Natural killer cell (primary cell): ENCODE measurements around the gene JARID2. TPM values are rescaled to one million over a fixed set of nuclear protein-coding genes. Genes with fewer than 3 reads are reported as not detected.

ENCODE experiments used
- ATAC-seq, 3 donors: fragments of 150-1000 bp in 2 of 3; fragments of 200-7000 bp in 1 of 3; cut with Tn5 transposase; 1 replicate in 1 of 3; 2 replicates in 2 of 3; pipeline ENCODE4 v1.10.0; 2021; ENCODE audit warnings: mild to moderate bottlenecking in 2 of 3, moderate library complexity in 2 of 3
- DNase-seq, 2 donors: peaks; one replicate each; pipeline versions ENCODE4 v3.0.0 to v3.0.0-alpha.2; 2013 to 2021; ENCODE audit warnings: mixed read lengths in 1 of 2
- H3K27ac ChIP-seq: one replicate; pipeline ENCODE4 v1.5.1; 2013; ENCODE audit warnings: mild to moderate bottlenecking, low read length
- H3K27me3 ChIP-seq: one replicate; pipeline ENCODE4 v1.6.1; 2013; ENCODE audit warnings: low read length; ENCODE audit not compliant: control insufficient read depth, insufficient read depth
- H3K36me3 ChIP-seq: one replicate; pipeline ENCODE4 v1.6.1; 2013; ENCODE audit warnings: low read length; ENCODE audit not compliant: control insufficient read depth, insufficient read depth
- H3K4me1 ChIP-seq: one replicate; pipeline ENCODE4 v1.6.1; 2013; ENCODE audit warnings: low read length; ENCODE audit not compliant: control insufficient read depth, insufficient read depth
- H3K4me3 ChIP-seq: one replicate; pipeline ENCODE4 v1.5.1; 2013; ENCODE audit warnings: low read length
- H3K9me3 ChIP-seq: one replicate; pipeline ENCODE4 v1.6.1; 2013; ENCODE audit warnings: low read length; ENCODE audit not compliant: control insufficient read depth, insufficient read depth
- H3K27ac Mint-ChIP-seq, 2 donors: one replicate each; pipeline ENCODE4 v1.8.0; 2022; ENCODE audit warnings: mild to moderate bottlenecking in 2 of 2, mixed read lengths in 2 of 2, moderate library complexity in 1 of 2
- H3K27me3 Mint-ChIP-seq, 2 donors: one replicate each; pipeline ENCODE4 v1.8.0; 2022; ENCODE audit warnings: low read depth in 2 of 2, mixed read lengths in 2 of 2
- H3K36me3 Mint-ChIP-seq: one replicate; pipeline ENCODE4 v1.8.0; 2022; ENCODE audit warnings: mixed read lengths
- H3K4me1 Mint-ChIP-seq, 2 donors: one replicate each; pipeline ENCODE4 v1.8.0; 2022; ENCODE audit warnings: mixed read lengths in 2 of 2
- H3K4me3 Mint-ChIP-seq: one replicate; pipeline ENCODE4 v1.8.0; 2022; ENCODE audit warnings: mild to moderate bottlenecking, moderate library complexity, mixed read lengths
- H3K9me3 Mint-ChIP-seq, 2 donors: one replicate each; pipeline ENCODE4 v1.8.0; 2022; ENCODE audit warnings: mixed read lengths in 2 of 2
- whole genome bisulfite sequencing: methylation state at CpG from one replicate; pipeline ENCODE4 v1.1.7; 2013; ENCODE audit warnings: missing lambda C conversion rate; ENCODE audit not compliant: insufficient coverage; 5-methylcytosine and 5-hydroxymethylcytosine counted together
- intact Hi-C: fragments of 100-400 bp; cut with micrococcal nuclease; formaldehyde crosslinking; loops from one replicate; pipeline ENCODE4 v1.14.2; 2022
- total RNA-seq, 4 donors: library from RNA; stranded (reverse); fragments of 120-200 nt in 1 of 4; gene quantifications; one replicate each; pipeline versions ENCODE4 v1.2.3 to v1.2.4, GENCODE V29; 2013 to 2022
- TF ChIP-seq, protein P1 (sequence below): fragments of 200-600 bp; IDR thresholded peaks from one replicate; pipeline ENCODE4 v1.8.0; 2022; ENCODE audit warnings: antibody characterized with exemption

The JARID2 gene
- total RNA-seq, 3 donors from 2014 or later (not counting 1 experiment from before 2014, with no cell fraction given), result 49.9 to 60.9 (median 60.5) TPM

DNA sequence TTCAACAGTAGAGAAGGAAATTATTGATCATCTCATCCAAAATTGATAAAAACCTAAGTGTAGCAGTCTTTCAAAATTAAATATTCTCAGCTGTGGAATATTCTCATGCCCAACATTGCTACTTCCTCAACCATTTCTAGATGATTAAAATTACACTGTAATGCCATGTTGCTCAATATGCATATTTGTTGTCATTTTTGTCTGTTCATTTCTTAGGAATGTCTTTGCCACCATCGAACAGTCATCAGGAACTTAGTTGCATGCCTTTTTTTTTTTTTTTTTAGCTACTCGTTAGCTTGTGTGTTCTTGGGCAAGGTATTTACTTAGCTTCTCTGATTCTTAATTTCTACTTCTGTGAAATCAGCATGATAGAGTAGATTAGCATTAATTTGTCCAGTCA, 228.3 kb downstream of the JARID2 start:
- ATAC-seq, result no peak
- H3K9me3 ChIP-seq, result no peaks in the 10 kb centered on the region
- Mint-ChIP-seq H3K4me1 (peaks cover 51 to 53% of the 10 kb centered on the region in 2 donors), H3K27ac (no peak overlapping the region), H3K36me3 (no peaks in the 10 kb centered on the region), H3K27me3 (no peaks in the 10 kb centered on the region), H3K9me3 (no peaks in the 10 kb centered on the region), H3K4me3 (no peak overlapping the region)
- peaks cover 3% of the 10 kb centered on the region for H3K4me1 ChIP-seq
- intact Hi-C loops, result no loop called here
- no peak overlapping the region for H3K4me3 ChIP-seq
- no peak overlapping the region for H3K27ac ChIP-seq
- WGBS, result 100% methylated on average over 1 of the region's 2 CpGs
- H3K27me3 ChIP-seq, result no peaks in the 10 kb centered on the region
- TF ChIP-seq, protein P1, sequence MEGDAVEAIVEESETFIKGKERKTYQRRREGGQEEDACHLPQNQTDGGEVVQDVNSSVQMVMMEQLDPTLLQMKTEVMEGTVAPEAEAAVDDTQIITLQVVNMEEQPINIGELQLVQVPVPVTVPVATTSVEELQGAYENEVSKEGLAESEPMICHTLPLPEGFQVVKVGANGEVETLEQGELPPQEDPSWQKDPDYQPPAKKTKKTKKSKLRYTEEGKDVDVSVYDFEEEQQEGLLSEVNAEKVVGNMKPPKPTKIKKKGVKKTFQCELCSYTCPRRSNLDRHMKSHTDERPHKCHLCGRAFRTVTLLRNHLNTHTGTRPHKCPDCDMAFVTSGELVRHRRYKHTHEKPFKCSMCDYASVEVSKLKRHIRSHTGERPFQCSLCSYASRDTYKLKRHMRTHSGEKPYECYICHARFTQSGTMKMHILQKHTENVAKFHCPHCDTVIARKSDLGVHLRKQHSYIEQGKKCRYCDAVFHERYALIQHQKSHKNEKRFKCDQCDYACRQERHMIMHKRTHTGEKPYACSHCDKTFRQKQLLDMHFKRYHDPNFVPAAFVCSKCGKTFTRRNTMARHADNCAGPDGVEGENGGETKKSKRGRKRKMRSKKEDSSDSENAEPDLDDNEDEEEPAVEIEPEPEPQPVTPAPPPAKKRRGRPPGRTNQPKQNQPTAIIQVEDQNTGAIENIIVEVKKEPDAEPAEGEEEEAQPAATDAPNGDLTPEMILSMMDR, result no peak
- DNase-seq, result no peak
- peaks cover 18% of the 10 kb centered on the region for H3K36me3 ChIP-seq

DNA sequence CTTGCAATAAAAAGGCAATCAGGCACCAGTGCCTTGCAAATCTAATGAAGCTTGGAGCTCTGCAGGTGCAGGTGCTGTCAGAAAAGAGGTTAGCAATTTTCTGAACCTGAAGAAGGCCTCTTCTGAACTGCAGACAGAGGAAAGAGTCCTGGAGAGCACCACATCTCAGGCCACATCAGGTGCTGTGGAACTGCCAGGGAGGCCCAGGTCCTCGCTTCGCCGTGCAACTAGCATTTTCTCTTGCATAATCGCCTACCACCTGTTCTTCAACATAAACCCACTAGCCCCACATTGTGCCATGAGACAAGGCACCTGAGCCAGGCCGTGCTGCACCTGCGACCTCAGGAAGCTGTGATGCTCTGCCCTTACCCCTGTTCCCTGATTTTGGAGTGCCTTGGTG, 229.4 kb downstream of the JARID2 start:
- no peaks in the 10 kb centered on the region for H3K9me3 ChIP-seq
- ATAC-seq, result no peak
- H3K27ac ChIP-seq, result no peak overlapping the region
- H3K9me3 Mint-ChIP-seq, result no peaks in the 10 kb centered on the region
- H3K4me1 Mint-ChIP-seq, result peaks cover 61 to 63% of the 10 kb centered on the region in 2 donors
- H3K36me3 ChIP-seq, result peaks cover 13% of the 10 kb centered on the region
- H3K27me3 ChIP-seq, result no peaks in the 10 kb centered on the region
- no peaks in the 10 kb centered on the region for H3K27me3 Mint-ChIP-seq
- intact Hi-C loops, result no loop called here
- no peaks in the 10 kb centered on the region for H3K36me3 Mint-ChIP-seq
- no peak for DNase-seq
- WGBS, result 77% methylated on average over 6 of the region's 6 CpGs
- H3K4me1 ChIP-seq, result peaks cover 3% of the 10 kb centered on the region
- TF ChIP-seq, protein P1, result no peak
- H3K4me3 Mint-ChIP-seq, result no peak overlapping the region
- H3K4me3 ChIP-seq, result no peak overlapping the region
- H3K27ac Mint-ChIP-seq, result peak overlapping the region; percentile 24 to 35

DNA sequence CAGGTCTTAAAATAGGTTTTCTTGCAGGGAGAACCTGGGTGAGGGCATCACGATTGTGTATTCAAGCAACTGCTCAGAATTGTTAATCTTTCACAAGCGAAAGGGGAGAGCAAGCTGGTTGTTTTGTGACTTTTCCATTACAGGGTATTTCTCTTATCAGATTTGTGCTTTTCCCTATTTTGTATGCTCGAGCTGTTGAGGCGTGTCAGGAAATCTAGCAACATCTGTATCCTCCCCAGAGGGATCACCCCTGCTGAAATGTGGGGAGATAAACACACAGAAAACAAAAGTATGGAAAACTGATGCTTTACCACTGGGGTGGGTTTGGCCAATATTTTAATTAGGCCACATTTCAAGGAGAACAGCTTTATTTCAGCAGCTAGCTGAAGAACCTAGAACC, 230.0 kb downstream of the JARID2 start:
- intact Hi-C loops, result no loop called here
- H3K4me3 ChIP-seq, result no peak overlapping the region
- Mint-ChIP-seq H3K36me3 (no peaks in the 10 kb centered on the region), H3K4me1 (peaks cover 67 to 69% of the 10 kb centered on the region in 2 donors), H3K27ac (peak overlapping the region in 1 of 2 donors; percentile 24), H3K9me3 (no peaks in the 10 kb centered on the region), H3K4me3 (no peak overlapping the region), H3K27me3 (no peaks in the 10 kb centered on the region)
- H3K9me3 ChIP-seq, result no peaks in the 10 kb centered on the region
- TF ChIP-seq, protein P1, result no peak
- peaks cover 3% of the 10 kb centered on the region for H3K4me1 ChIP-seq
- DNase-seq (no peak), ATAC-seq (no peak)
- no peaks in the 10 kb centered on the region for H3K27me3 ChIP-seq
- 91% methylated on average over 4 of the region's 4 CpGs for WGBS
- peaks cover 10% of the 10 kb centered on the region for H3K36me3 ChIP-seq
- no peak overlapping the region for H3K27ac ChIP-seq

DNA sequence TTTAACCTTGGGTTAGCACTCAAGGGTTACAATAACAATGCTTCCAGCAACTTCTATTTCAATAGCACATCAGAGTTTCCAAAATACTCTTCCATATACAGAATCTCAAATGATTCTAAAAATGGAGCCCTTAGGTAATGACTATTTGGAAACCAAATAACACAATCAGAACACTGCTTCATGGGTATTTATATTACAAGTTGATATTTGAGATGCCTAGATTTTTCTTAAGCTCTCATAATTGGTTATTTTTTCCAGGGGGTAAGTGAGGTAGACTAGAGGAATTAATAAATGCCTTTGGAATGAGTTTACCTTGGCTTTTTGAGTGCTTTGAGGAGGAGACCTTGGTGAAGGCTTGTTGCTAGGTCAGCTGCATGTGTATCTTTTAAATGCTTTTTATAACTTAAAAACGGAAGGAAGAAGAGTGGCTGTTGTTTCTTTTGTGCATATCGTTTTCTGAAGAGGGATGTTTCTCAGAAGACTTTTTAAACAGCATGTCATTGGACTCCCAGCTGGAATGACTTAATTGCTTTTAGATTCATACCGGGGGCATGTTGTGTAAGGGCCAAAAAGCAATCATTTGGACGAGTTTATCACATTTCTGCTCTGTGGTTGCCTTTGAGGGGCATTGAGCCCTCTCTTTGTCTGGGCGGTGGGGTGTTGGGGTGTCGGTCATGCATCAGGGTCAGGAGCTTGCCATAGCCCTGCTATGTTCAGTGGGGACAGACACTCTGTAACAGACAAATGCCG, 230.9 kb downstream of the JARID2 start:
- H3K27ac ChIP-seq, result no peak overlapping the region
- Mint-ChIP-seq H3K4me1 (peaks cover 77 to 78% of the 10 kb centered on the region in 2 donors), H3K9me3 (no peaks in the 10 kb centered on the region), H3K27ac (peak overlapping the region in 1 of 2 donors; percentile 24), H3K27me3 (no peaks in the 10 kb centered on the region), H3K4me3 (no peak overlapping the region), H3K36me3 (no peaks in the 10 kb centered on the region)
- intact Hi-C loops, result no loop called here
- H3K27me3 ChIP-seq, result no peaks in the 10 kb centered on the region
- 91% methylated on average over 7 of the region's 7 CpGs for WGBS
- H3K4me3 ChIP-seq, result no peak overlapping the region
- peaks cover 5% of the 10 kb centered on the region for H3K4me1 ChIP-seq
- H3K36me3 ChIP-seq, result peaks cover 7% of the 10 kb centered on the region
- no peak for ATAC-seq
- no peak for DNase-seq
- TF ChIP-seq, protein P1, result no peak
- H3K9me3 ChIP-seq, result no peaks in the 10 kb centered on the region
